HG03060 (cell line): Measurements from ENCODE around the gene SHBG.
A peak's percentile ranks its signal among the peaks of the same experiment; 100 is the strongest.
"Not testable (repeated sequence)": the region's sequence is repeated elsewhere in the genome, so short reads cannot be mapped to it uniquely, and the experiment has no call there.

ENCODE experiments used
- ATAC-seq: cut with Tn5 transposase; IDR thresholded peaks from one replicate; pipeline ENCODE4 v1.9.1; 2021; ENCODE audit warnings: low read depth, moderate number of reproducible peaks; ENCODE audit not compliant: unreplicated experiment

Gene SHBG

DNA sequence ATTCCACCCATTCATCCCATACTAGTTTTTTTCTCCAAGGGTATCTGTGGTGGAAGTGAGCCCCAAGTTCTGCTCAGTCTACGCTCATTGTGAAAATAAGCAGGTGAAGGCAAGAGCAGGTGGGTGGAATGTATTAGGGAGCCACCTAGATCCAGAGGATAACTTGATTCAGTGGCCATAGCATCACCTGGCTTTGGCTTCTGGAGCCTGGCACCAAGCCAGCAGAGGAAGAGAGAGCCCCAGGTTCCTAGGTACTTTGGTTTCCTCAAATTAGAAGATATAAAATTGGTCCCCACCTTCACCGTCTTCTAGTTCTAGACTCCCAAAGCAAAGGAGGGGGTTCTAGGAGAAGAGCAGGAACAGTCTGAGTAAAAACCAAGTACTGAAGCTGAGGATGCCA, 19.3 kb upstream of the SHBG start:
- no peak for ATAC-seq

DNA sequence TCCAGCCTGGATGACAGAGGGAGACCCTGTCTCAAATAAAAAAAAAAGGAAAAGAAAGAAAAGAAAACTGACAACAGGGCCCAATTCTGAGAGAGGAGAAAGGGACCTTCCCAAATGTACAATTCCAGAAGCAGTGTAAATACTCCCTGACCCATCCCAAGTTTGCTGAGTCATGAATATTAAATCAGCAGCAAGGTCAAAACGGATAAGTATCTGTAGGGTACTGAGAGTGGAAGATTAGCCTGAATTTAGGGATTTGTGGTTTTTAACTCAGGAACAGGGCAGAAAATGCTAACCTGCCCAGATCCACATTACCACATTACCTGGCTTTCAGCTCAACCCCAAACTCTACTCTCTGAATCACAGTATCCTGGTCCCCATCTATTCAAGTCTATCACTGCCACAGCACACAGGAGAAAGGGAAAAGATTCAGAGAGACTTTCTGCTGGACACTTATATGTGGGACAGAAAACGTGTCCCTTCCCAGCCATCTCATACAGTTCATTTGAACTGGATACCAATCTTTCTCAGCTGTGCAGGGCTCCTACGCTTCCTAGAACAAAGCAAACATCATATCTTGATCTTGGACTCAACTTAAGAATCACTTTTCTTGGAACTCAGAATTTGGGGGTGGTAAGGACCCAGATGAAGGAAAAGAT, 18.2 kb upstream of the SHBG start:
- ATAC-seq = no peak

DNA sequence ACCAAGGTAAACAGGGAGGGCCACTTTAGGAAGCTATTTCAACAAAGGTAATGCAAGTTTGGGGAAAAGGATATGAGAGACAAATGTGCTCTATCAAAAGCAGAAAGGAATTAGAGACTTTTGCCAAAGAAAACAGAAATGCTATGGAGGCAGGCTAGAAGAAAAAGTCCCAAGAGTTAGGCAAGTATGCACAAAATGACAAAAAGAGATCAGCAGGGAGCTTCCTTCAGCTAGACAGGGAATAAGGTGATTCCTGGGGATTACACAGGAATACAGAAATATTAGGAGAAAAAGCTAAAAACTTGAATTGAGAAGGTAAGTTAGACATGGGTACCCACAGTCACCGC, 17.7 kb upstream of the SHBG start:
- ATAC-seq = no peak

DNA sequence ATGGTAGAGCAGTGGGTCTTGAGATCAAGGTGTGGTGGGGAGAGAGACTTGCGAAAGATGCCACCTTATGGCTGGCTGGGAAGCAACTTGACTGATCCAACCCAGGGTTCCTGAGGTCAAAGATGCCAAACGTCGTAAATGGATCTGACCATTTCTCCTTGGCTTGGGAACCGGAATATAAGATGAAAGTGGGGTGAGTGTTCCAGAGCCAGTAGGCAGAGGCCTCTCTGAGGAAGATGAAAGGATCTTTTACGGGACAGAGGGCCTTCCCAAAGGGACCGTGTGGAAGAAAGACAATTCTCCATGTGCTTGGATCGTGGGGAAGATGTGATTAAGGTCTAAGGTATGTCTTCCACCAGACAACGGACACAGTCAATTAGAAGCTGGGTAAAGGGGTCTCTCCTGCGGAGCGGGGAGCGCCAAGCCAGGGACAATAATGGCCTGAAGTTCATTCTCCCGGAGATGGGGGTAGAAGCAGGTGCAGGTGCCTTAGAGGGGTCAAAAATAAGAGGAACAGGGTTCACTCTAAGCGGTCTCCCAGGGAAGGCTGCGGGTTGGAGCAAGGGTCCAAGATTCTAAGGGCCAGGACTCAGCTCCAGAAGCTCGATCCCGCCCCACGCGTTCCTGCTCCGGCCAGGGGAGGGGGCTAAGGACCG, 16.0 kb upstream of the SHBG start:
- ATAC-seq = peak; percentile 4

DNA sequence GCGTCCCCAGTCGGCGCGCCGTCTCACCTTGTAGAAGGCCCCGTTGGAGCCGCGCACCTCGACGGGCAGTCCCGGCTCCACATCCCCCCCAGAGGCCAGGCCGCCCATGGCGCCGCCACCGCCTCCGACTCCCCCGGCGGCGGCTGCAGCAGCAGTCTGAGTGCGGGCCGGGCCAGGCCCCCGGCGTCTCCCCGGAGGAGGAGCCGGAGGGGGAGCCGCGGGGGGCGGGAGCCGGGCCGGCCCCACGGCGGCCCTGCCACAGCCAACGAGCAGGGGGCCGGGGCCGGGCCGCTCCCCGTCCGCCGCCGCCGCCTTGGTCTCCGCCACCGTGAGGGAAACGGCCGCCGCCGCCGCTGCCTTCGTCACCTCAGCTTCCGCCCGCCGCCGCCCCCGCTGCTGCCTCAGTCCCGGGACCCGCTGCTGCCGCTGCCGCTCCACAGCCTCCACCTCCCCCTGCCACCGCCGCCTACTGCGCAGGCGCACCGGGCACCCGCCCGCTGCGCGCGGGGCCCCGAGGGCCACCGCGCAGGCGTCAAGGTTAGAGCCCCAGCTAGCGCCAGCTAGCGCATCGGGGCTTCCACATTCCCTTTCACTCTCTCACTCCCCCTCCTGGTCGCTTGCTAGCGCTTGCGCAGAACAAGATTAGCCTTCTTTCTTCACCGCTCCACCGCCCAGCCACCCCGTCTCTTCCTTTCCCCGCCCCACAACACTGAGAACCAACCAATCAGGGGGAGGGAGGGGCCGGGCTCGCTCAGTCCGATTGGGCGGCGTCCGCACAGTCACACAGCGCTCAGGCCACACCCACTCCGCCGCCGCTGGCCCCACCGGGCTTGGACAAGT, 15.3 kb upstream of the SHBG start, which contains the start of gene FXR2:
Gene FXR2 (minus strand): TSS at position 473 of the 840 bp plus-strand sequence. CDS start 365 bp downstream, at position 108.
- ATAC-seq = peak; percentile 73

DNA sequence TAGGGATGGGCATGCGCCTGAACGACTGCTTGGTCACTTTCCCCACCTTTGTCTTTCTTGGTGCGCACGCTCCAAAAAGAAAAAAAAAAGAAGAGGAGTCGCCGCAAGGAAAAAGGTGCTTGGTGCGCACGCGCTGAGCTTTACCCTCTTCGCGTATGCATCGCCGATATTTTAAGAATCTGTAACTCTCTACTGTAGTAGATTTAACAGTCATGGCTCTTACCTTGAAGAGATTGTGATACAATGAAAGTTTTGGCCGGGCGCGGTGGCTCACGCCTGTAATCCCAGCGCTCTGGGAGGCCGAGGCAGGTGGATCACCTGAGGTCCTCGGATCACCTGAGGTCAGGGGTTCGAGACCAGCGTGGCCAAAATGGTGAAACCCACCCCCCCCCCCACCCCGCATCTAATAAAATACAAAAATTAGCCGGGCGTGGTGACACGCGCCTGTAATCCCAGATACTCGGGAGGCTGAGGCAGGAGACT, 14.6 kb upstream of the SHBG start:
- ATAC-seq = no peak

DNA sequence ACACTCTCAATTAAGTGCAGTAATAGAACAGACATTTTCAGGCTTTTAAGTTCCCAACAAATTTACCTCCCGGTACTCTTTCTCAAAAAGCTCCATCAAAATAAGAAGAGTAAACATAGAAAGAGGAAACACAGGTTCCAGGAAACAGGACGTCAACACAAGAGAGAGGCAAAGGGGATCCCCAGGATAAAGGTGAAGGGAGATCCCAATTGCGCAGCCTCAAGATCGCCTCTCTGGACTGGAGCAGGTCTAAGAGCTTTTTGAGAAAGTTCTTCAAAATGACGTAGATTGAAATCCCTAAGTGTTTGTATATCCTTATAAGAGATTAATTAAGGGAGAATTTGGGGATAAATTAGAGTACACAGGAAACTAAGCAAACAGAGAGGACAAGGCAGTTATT, 11.3 kb upstream of the SHBG start:
- ATAC-seq = no peak

DNA sequence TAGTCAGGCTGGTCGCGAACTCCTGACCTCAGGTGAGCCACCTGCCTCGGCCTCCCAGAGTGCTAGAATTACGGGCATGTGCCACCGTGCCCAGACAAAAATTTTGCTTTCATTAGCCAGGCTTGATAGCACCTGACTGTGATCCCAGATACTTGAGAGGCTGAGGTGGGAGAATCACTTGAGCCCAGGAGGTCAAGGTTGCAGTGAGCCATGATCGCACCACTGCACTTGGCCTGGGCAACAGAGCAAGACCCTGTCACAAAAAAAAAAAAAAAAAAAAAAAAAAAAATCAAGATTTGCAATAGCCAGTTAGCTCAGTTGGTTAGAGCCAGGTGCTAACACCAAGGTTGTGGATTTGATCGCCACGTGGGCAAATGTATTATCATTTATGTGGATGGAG, 9.1 kb upstream of the SHBG start:
- no peak for ATAC-seq

DNA sequence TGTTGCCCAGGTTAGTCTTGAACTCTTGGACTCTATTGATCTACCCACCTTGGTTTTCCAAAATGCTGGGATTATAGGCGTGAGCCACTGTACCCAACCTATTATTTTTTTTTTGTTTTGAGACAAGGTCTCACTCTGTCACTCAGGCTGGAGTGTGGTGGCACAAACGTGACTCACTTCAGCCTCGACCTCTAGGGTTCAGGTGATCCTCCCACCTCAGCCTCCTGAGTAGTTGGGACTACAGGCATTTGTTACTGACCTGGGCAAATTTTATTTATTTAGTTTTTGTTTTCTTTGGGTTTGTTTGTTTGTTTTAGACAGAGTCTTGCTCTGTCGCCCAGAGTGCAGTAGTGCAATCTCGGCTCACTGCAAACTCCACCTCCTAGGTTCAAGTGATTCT, 6.3 kb upstream of the SHBG start:
- no peak for ATAC-seq

DNA sequence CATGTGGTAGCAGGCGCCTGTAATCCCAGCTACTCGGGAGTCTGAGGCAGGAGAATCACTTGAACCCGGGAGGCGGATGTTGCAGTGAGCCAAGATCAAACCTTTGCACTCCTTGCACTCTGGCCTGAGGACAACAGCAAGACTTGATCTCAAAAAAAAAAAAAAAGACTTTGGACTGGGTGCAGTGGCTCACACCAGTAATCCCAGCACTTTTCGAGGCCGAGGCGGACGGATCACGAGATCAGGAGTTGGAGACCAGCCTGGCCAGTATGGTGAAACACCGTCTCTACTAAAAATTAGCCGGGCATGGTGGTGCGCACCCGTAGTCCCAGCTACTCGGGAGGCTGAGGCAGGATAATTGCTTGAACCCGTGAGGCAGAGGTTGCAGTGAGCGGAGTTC, 4.2 kb upstream of the SHBG start:
- ATAC-seq = not testable (repeated sequence)

DNA sequence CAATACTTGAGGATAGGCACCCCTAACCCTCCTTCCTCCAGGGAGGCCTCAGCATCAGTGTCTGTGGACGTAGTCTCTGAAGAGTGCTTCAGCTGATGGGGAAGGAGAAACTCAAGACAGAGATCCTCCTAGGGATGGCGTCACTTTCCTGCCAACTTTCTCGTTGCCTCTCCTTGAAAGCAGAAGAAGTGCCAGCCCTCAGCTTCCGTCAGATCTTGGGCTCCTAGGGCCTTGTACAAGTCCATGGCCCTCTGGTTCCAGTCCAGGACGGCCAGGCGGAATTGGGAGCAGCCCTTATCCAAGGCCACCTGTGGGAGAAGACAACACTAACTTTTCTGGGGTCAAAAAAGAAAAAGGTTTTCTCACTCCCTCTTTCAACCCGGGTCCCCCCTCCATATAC, 3.6 kb upstream of the SHBG start:
- no peak for ATAC-seq

DNA sequence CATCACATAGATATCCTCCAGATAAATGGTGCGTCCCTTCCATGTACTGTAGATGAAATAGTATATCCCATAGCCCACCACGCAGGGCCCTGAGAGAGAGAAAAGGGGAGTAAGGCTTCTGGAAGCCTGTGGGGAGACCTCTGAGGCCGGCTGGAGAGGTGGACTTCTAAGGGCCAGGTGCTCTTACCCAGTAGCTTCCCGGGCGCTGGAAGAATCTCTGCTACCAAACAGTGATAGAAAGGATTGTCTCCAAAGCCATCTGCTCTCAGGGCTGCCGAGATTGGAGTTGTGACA, 3.0 kb upstream of the SHBG start:
- no peak for ATAC-seq

DNA sequence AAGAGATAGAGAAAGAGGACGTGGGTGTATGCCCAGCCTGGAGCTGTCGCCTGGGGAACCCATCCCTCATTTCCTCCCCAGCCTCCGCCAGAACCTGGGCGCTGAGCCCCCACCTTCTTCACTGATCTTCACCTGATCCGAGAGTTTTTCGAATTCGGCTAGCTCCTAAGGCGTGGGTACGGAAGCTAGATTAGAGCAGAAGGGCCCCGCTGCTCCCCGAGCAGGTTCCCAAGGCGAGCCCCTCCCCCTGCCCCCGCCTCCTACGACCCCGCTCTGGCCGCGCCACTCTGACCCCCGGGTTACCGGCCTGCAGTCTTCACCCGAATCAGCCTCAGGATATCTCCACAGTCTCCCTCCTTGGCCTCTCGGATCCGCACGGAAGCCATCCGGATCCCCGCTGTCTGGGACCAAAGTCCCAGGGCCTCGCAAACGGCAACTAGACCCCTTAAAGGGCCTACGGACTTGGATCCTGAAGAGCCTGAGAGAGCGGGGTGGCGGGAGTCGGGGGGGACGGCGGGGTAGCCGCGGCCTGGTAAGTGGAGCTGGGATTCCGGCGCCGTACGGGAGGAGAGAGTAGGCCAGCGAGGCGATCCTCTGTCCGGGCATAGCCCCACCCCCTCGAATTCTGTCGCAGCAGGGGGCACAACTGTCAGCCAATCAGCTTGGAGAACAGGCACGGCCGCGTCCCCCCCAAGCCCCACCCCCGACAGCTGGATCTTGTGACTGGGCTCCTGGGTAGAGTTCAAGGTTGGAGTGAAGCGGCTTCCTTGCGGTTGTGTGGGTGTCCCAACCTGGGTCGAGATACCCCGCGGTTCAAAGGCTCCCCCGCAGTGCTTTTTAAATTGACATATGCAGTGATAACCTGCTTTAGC, 2.4 kb upstream of the SHBG start, which contains the start of gene SAT2:
Gene SAT2 (minus strand): TSS at position 572 of the 872 bp plus-strand sequence. CDS start 186 bp downstream, at position 386.
- no peak for ATAC-seq

DNA sequence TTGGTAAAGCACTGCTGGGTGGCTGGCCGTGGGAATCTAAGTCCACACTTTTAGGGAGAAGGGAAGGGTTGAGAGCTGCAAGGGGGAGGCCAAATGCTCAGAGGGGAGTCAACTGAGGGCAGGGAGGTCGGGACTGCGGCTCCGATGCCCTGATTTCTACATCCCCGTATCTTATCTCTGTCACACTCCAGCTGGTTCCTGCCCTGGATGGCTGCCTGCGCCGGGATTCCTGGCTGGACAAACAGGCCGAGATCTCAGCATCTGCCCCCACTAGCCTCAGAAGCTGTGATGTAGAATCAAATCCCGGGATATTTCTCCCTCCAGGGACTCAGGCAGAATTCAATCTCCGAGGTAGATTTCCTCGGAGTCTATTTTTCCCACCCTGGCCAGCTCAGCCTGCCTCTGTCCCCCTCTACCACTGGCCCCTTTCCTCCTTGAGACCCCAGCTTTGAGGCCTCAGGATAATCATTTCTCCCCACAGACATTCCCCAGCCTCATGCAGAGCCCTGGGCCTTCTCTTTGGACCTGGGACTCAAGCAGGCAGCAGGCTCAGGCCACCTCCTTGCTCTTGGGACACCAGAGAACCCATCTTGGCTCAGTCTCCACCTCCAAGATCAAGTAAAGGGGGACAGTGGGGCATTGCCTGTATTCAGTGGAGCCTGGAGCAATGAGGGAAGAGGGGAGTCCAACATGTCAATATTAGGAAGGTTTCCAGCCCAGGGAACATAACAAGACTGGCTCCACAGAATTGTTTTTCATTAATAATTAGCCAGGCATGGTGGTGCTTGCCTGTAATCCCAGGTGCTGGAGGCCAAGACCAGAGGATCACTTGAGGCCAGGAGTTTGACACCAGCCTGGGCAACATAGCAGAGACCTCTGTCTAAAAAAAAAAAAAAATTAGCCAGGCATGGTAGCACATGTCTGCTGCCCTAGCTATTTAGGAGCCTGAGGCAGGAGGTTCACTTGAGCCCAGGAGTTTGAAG, 1.8 kb downstream of the SHBG start:
- no peak for ATAC-seq

DNA sequence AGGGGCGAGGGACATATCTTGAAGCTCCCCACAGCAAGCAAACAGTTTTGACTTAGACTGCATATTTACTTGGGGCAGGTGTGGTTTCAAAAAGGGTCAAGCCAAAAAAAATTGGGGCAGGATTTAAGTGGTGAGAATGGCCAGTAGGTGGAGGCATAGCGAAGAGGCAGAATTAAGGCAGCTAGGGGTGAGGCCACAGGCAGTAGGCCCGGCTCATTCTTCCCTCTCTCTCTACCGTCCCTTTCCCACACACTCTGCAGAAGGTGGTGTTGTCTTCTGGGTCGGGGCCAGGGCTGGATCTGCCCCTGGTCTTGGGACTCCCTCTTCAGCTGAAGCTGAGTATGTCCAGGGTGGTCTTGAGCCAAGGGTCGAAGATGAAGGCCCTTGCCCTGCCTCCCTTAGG, 2.6 kb downstream of the SHBG start:
- ATAC-seq = no peak

DNA sequence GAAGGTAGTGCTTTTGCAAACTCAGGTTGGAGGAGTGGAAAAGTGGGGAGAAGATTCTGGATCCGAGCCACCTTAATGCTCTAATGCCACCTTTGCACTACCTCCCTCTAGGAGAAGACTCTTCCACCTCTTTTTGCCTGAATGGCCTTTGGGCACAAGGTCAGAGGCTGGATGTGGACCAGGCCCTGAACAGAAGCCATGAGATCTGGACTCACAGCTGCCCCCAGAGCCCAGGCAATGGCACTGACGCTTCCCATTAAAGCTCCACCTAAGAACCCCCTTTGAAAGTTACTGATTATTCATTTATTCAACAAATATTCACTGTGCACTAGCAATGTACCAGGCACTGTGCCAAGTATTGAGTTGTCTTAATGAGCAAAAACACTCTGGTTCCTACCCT, 3.2 kb downstream of the SHBG start:
- ATAC-seq = no peak

DNA sequence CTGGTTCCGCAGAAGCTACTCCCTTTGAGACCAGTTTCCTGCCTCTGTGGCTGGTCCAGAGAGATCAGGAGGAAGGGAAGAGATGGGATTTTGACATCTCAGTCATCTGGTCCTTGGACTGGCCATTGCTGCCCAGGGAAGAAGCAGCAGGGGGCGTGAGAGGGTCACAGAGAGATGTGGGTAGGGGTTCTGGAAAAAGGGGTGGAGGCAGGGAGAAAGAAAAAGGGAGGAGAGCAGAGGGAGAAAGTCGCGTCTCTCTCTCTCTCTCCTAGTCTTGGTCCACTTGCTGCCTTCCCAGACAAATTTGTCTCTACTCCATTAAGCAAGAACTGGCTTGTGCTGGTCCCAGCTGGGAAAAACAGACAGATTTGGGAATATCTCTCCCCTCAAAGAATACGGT, 4.4 kb downstream of the SHBG start:
- no peak for ATAC-seq

DNA sequence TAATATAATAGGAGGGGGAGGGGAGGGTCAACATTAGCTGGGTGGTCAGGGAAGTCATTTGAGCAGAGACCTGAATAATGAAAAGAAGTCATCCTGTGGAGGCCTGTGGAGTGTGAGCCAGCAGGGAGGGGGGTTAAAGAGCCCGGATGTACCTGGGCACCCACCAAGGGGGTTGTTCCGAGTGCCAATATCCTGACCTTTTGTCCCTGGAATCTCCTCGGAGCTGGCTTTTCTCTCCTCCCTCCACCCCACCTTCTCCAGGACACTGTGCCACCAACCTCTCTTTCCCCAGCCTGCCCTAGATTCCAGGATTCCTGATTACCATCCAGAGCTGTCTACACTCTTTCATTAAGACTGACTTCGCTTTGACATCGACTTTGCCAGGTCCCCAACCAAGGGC, 6.2 kb downstream of the SHBG start:
- no peak for ATAC-seq

DNA sequence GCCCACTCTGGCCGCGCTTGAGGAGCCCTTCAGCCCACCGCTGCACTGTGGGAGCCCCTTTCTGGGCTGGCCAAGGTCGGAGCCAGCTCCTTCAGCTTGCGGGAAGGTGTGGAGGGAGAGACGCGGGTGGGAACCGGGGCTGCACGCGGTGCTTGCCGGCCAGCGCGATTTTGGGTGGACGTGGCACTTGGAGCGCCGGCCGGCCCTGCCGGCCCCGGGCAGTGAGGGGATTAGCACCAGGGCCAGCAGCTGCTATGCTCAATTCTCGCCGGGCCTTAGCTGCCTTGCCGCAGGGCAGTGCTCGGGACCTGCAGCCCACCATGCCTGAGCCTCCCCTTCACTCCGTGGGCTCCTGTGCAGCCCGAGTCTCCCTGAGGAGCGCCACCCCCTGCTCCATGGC, 10.8 kb downstream of the SHBG start:
- ATAC-seq = no peak
